Lower leg skin (tissue), 4 donors: ENCODE data around the gene NRDC. TPM values are rescaled to one million over a fixed set of nuclear protein-coding genes. Genes with fewer than 3 reads are reported as not detected.
A peak's percentile ranks its signal among the peaks of the same experiment; 100 is the strongest.
"Not testable (repeated sequence)": the region's sequence is repeated elsewhere in the genome, so short reads cannot be mapped to it uniquely, and the experiment has no call there.

Experiments used
- DNase-seq, 2 donors: peaks; one replicate each; pipeline ENCODE4 v3.0.0-alpha.2; 2019; ENCODE audit warnings: low spot score in 2 of 2
- H3K4me3 ChIP-seq: fragments of 200-600 bp; sonication (generic); 2 replicates; pipeline ENCODE4 v1.5.1; 2017; ENCODE audit warnings: mild to moderate bottlenecking, low read depth; ENCODE audit not compliant: poor library complexity, severe bottlenecking
- POLR2A ChIP-seq, 2 donors: fragments of 450-650 bp; IDR thresholded peaks; one replicate each; pipeline ENCODE4 v1.6.1; 2016 to 2017; ENCODE audit warnings: antibody characterized with exemption in 2 of 2, mild to moderate bottlenecking in 1 of 2, moderate library complexity in 1 of 2
- WGBS, 2 donors: methylation state at CpG; one replicate each; pipeline ENCODE4 v1.1.5; 2018; 5-methylcytosine and 5-hydroxymethylcytosine counted together
- intact Hi-C: fragments of 100-400 bp; cut with DNase I; formaldehyde crosslinking; loops from one replicate; pipeline ENCODE4 v1.15.0; 2023; ENCODE audit warnings: low total_unique reads
- total RNA-seq, 4 donors: library from RNA; depleted of rRNA; stranded (reverse); fragments of >200 nt; gene quantifications; one replicate each; pipeline ENCODE4 v1.1.0, GENCODE V29; 2016
- TF ChIP-seq, protein P1 (sequence below), 3 donors: fragments of 450-650 bp; IDR thresholded peaks; one replicate each; pipeline ENCODE4 v1.5.1; 2016; ENCODE audit warnings: antibody characterized with exemption in 3 of 3, mild to moderate bottlenecking in 3 of 3, moderate library complexity in 2 of 3

Gene NRDC
- total RNA-seq, 4 donors from 2014 or later, result 90.3 to 113 (median 103) TPM

DNA sequence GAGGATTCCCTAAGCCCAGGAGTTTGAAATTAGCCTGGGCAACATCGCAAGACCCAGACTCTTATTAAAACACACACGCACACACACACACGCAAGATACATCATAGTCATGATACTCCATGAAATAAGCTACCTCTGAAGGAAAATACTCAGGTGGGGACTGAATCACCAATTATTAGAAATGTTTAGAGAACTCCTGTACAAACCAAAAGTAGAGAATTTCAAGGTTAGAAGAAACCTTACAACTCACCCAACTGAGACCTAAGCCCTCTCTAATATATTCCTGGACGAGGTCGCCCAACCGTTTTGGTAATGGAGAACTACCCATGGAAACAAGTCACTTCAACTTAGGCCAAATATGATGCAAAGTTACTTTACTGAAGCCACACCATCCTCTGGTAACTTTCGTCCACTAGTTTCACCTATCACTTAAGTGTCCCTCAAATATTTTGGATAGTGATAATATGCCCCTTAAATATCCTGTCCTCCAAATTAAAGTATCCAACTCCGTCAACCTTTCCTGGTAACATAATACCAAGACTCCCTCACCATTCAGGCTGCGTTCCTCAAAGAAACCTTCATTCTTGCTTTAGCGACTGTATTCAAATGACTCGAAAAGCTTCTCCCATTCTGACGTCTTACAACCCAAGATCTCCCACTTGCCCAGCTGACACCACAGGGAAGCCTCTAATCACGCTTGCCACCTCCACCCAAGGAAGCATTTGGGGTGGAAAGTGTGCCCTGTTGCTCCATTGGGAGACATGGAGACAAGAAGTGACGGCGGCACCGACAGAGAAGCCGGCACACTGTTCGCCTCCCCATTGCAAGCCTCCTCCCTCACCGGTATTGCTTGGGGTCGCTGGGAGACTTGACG lies 856 bp downstream of the NRDC start:
- no peak for DNase-seq
- WGBS, 2 donors, result 12 to 16% methylated on average over 21 of the region's 21 CpGs
- intact Hi-C loops, result no loop called here
- TF ChIP-seq, protein P1, sequence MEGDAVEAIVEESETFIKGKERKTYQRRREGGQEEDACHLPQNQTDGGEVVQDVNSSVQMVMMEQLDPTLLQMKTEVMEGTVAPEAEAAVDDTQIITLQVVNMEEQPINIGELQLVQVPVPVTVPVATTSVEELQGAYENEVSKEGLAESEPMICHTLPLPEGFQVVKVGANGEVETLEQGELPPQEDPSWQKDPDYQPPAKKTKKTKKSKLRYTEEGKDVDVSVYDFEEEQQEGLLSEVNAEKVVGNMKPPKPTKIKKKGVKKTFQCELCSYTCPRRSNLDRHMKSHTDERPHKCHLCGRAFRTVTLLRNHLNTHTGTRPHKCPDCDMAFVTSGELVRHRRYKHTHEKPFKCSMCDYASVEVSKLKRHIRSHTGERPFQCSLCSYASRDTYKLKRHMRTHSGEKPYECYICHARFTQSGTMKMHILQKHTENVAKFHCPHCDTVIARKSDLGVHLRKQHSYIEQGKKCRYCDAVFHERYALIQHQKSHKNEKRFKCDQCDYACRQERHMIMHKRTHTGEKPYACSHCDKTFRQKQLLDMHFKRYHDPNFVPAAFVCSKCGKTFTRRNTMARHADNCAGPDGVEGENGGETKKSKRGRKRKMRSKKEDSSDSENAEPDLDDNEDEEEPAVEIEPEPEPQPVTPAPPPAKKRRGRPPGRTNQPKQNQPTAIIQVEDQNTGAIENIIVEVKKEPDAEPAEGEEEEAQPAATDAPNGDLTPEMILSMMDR (IDR thresholded peaks at IDR 0.05), result no peak
- TF ChIP-seq POLR2A (IDR thresholded peaks at IDR 0.05), result no peak
- peak overlapping the region; percentile 83 for H3K4me3 ChIP-seq

DNA sequence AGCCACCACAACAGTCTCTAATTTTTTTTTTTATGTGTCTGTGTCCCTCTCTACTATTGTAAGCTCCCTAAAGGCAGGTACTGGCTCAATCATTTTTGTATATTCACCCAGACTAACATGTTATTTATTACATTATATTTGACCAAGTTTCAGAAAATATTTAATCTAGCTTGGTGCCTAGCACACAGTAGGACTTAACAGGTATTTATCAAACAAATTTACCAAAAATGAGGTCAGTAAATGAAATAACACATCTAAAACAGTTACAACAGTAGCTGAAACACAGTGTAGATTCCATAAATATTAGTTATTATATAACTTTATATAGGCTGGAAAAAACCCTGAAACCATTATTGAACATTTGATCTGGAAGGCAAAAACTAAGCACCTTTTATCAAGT lies 2.7 kb downstream of the NRDC start:
- no peak overlapping the region for H3K4me3 ChIP-seq
- no peak for TF ChIP-seq POLR2A (IDR thresholded peaks at IDR 0.05)
- TF ChIP-seq, protein P1 (IDR thresholded peaks at IDR 0.05), result no peak
- no peak for DNase-seq
- intact Hi-C loops, result no loop called here

DNA sequence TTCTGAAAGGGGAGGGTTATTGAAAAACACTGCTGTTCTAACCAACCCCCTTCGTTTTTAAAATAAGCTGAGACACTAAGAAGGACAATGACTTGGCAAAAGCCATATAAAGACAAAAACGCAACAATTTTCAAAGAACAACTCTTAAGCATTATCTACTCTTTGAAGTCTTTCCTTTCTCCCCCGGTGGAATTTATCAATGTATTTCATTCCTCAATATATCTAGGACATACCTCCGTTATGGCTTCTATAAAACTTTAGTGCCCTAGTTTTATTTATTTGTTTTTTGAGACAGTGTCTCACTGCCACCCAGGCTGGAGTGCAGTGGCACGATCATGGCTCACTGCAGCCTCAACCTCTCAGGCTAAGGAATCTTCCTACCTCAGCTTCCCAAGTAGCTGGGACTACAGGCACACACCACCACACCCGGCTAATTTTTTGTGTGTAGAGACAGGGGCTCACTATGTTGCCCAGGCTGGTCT lies 3.2 kb downstream of the NRDC start:
- 68 to 74% methylated on average over 6 of the region's 6 CpGs for WGBS, 2 donors
- TF ChIP-seq, protein P1 (IDR thresholded peaks at IDR 0.05), result no peak
- no peak for TF ChIP-seq POLR2A (IDR thresholded peaks at IDR 0.05)
- intact Hi-C loops, result no loop called here
- DNase-seq, result no peak
- no peak overlapping the region for H3K4me3 ChIP-seq

DNA sequence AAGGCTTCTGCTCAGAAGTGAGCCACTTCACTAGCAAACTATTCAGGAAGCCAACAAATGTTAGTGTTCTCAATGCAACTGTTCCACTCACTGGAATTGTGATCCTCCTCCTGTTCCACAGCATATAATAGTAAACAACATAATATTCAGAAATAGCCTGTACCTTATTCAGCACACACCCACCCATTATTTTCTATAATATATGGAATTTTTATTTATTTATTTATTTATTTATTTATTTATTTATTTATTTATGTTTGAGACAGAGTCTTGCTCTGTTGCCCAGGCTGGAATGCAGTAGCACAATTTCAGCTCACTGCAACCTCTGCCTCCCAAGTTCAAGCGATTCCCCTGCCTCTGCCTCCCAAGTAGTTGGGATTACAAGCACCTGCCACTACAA lies 5.3 kb downstream of the NRDC start:
- intact Hi-C loops, DNase-seq, H3K4me3 ChIP-seq: not testable (repeated sequence)
- 100% methylated on average over 1 of the region's 1 CpG for WGBS, 2 donors

DNA sequence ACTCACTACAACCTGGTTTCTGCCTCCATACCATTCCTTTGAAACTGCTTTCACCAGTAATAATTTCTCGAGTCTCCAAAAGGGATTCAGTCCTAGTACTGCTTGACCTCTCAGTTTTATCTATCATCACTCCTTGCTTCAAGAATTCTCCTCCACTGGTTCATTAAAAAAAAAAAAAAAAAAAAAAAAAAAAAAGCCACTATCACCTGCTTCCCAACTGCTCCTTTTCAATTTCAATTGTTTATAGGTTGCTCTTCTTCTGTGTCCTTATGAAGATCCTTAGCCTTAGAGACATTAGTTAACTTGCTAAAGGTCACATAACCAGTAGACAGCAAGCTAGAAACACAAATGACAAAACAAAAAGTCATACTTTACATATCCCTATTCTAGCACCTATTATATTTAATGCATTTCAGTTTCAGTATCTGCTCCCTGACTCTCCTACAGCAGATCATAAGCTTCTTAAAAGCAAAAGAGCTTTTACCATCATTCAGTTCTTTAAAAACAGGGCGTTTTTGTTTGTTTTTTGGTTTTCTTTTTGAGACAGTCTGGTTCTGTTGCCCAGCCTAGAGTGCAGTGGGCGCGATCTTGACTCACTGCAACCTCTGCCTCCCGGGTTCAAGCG lies 7.1 kb downstream of the NRDC start:
- intact Hi-C loops, result no loop called here
- TF ChIP-seq POLR2A (IDR thresholded peaks at IDR 0.05), result no peak
- TF ChIP-seq, protein P1 (IDR thresholded peaks at IDR 0.05), result no peak
- DNase-seq, result no peak
- WGBS, 2 donors, result 96 to 99% methylated on average over 6 of the region's 6 CpGs
- no peak overlapping the region for H3K4me3 ChIP-seq

DNA sequence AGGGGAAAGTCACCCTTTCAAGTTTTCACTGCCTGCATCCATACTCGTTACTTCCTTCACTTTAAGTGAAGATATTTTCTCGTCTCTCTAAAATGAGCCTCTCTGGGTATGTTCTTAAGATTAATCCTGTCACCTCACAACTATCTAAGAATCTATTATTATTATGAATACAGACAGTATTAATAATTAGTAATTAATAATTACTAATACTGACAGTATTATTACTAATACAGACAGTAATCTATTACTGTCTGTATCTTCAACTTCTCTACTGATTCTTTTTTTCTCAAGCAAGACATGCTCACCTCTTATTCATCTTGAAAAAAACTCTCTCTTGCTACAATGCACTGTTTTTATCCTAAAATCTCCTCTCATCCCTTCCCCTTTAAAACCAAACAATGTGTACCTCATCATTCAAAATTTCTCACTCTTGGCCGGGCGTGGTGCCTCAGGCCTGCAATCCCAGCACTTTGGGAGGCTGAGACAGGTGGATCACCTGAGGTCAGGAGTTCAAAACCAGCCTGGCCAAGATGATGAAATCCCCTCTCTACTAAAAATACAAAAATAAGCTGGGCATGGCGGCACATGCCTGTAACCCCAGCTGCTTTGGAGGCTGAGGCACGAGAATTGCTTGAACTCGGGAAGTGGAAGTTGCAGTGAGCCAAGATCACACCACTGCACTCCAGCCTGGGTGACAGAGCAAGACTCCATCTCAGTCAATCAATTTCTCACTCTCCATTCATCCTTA lies 7.8 kb downstream of the NRDC start:
- TF ChIP-seq, protein P1 (IDR thresholded peaks at IDR 0.05), result no peak
- TF ChIP-seq POLR2A (IDR thresholded peaks at IDR 0.05), result no peak
- intact Hi-C loops, result no loop called here
- WGBS, 2 donors, result 58 to 74% methylated on average over 7 of the region's 7 CpGs
- DNase-seq, result no peak
- no peak overlapping the region for H3K4me3 ChIP-seq
